HG03457 (cell line): ENCODE measurements around the gene MAFG.
"Not testable (repeated sequence)": the region's sequence is repeated elsewhere in the genome, so short reads cannot be mapped to it uniquely, and the experiment has no call there.

ENCODE experiments used
- ATAC-seq: cut with Tn5 transposase; IDR thresholded peaks from one replicate; pipeline ENCODE4 v1.9.1; 2021; ENCODE audit warnings: moderate number of reproducible peaks; ENCODE audit not compliant: unreplicated experiment

The MAFG gene

DNA sequence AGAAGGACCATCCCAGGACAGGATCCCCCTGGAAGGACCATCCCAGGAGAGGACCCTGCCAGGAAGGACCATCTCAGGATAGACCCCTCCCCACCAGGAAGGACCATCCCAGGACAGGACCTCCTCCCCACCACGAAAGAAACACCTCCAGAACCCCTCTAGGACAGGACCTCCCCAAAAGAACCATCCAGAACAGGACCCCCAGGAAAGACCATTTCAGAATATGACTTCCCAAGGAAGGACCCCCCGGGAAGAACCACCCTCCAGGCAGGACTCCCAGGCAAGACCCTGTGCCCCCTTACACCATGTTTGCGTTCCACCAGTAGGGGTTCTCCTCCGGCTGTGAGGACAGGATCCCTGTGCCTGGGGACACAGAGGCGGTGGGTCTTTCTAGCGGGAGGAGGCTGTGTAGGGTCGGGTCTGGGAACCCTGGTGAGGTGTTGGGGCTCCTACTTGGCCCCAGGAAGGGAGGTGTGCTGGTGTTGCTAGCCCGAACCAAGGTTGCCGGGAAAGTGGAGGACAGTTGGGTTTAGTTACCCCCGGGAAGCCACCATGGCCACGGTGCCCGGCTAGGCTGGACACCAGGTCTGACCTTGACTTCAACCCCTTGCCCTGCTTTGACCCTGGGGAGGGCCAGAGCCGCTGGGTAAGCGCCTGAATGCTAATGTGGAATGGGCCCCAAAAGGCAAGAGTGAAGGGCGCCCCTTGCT lies 31.3 kb upstream of the MAFG start:
- ATAC-seq = no peak

DNA sequence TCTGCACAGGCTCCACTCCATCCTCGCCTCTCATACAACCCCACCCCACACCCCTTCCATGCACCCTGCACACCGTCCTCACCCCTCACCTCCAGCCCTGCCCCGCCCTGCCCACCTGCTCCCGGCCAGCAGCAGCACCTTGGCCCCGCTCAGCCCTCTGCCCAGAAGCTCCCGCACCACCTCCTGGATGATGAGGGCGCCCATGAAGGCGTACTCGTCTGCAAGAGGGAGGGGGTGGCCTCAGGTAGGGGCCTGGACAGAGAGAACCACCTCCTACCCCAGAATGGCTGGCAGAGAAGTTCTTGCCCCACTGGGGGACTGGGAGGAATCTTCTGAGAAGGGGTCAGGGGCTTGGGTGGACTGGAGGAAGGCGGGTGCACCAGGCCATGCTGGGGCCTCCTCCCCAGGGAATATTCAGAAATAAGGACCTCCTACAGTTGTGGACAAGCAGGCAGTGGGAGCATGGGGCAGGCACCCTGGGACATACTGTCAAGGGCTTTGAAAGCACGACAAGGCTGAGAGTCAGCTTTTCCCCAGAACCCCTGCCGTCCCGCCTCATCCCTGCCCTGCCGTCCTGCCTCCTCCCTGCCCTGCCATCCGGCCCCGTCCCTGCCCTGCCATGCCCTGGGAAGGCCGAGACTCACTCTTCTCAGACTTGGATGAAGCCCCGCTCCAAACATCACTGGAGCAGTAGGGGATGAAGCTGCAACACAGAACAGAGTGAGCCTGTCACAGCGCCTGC lies 30.3 kb upstream of the MAFG start:
- ATAC-seq = no peak

DNA sequence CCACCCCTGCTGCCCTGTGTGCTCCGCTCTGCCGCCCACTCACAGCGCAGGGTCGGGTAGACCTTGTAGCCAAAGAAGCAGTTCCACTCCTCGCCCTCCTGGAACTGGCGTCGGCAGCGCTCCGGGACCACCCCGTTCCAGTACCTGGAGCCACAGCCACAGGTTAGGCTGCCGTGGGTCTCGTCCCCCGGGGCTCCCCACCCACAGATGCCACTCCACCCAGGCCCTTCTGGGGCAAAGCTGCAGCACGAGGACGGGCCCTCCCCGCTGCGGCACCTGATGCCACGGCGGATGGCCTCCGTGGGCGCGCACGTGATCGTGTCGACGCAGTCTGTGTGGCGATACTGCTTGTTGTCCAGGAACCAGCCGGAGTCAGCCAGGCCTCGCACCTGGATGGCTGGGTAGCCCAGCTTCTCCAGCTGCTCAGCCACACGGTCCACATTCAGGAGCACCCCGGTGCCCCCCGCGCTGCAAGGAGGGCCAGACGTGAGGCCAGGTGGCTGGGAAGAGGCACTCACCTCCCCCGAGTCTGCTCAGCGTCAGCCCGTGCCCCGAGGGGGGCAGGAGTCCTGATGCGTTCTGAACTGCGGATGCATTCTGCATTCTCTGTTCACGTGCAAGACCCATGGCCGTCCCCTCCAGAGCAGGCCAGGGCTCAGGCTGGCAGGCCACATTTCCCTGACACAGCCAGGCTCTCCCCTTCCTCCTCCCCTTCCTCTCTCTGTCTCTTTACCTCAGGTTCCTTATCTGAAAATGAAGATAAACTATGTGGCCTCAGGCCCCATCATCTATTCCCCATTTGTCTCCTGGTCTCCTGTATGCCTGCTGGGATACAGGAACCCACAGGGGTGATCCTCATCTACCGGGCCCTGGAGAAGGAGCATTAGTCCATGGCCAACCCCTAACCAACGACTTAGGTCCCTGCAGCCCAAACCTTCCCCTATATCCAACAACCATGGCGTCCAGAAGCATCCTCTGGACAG lies 29.4 kb upstream of the MAFG start:
- no peak for ATAC-seq

GRCh38 chr17:81955756-81956544 lies 28.4 kb upstream of the MAFG start:
- ATAC-seq = no peak

DNA sequence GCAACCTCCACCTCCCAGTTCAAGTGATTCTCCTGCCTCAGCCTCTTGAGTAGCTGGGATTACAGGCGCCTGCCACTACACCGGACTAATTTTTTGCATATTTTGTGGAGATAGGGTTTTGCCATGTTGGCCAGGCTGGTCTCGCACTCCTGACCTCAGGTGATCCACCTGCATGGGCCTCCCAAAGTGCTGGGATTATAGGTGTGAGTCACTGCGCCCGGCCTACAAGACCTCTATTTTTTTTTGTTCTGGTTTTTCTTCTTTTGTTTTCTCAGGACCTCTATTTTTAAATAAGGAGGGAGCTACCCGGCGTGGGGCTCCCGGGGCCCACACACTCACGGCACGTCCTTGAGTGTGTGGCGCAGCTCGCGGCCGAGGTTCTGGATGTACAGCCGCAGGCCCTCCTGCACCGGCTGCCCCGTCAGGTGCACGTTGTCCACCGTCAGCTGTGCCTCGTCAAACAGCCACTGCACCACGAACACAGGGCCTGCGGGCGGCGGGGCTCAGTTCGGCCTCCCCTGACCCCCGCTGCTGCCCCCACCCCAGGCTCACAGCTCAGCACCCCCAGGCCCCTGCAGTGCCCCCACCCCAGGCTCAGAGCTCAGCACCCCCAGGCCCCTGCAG lies 27.6 kb upstream of the MAFG start:
- ATAC-seq = no peak

DNA sequence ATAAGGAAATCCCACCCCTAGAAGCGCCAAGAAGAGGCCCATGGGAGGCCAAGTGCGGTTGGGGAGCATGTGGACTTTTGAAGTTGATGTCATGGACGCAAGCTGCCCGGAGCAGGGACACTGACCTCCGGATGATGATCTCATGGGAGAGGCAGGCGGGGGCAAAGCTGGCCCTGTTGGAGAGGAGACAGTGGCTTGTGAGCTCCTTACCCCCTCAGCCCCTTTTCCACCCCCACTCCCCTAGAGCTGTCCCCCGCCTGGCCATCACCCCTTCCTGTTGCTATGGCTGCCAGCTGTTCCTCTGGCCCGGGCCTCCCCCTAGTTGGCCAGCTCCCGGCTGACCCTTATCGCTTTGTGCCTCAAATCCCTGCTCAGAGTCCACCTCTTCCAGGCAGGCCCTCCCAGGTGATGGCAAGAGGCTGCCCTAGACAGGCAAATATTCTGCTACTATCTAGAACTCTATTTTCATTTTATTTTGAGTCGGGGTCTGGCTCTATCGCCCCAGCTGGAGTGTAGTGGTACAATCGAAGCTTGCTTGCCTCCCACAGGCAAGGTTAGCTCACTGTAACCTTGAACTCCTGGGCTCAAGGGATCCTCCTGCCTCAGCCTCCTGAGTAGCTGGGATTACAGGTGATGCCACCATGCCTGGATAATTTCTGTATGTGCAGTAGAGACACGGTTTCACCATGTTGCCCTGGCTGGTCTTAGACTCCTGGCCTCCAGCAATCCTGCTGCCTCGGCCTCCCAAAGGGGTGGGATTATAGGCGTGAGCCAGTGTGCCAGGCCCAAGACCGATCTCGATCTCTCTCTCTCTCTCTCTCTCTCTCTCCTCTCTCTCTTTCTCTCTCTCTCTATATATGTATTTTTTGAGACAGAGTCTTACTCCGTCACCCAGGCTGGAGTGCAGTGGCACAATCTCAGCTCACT lies 26.9 kb upstream of the MAFG start:
- ATAC-seq = no peak

DNA sequence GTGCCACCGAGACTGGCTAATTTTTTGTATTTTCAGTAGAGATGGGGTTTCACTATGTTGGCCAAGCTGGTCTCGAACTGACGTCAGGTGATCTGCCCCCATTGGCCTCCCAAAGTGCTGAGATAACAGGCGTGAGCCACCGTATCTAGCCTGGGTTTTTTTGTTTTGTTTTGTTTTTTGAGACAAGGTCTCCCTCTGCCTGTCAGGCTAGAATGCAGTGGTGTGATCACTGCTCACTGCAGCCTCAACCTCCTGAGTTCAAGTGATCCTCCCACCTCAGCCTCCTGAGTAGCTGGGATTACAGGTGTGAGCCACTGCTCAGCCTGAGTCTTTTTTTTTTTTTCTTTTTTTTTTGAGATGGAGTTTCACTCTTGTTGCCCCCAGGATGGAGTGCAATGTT lies 25.9 kb upstream of the MAFG start:
- ATAC-seq = not testable (repeated sequence)

DNA sequence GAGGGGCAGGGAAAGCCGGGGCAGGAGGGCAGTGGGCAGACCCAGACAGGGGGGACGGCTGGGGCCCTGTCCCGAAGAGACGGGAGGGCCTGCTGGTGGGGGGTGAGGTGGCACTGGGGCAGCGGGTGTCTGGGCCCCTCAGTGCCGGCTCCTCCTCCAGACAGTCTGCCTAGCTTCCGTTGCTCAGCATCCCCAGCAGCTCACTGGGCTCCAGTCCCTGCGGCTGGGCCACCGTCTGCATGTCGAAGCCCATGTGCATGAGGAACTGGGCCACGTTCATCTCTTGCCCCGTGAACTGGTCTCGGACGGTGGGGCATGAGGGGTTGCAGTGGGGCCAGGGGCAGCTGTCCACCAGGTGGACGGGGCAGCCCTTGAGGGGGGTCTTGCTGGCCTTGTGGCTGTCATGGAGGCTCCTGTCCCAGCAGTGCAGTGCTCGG lies 25.3 kb upstream of the MAFG start:
- no peak for ATAC-seq

DNA sequence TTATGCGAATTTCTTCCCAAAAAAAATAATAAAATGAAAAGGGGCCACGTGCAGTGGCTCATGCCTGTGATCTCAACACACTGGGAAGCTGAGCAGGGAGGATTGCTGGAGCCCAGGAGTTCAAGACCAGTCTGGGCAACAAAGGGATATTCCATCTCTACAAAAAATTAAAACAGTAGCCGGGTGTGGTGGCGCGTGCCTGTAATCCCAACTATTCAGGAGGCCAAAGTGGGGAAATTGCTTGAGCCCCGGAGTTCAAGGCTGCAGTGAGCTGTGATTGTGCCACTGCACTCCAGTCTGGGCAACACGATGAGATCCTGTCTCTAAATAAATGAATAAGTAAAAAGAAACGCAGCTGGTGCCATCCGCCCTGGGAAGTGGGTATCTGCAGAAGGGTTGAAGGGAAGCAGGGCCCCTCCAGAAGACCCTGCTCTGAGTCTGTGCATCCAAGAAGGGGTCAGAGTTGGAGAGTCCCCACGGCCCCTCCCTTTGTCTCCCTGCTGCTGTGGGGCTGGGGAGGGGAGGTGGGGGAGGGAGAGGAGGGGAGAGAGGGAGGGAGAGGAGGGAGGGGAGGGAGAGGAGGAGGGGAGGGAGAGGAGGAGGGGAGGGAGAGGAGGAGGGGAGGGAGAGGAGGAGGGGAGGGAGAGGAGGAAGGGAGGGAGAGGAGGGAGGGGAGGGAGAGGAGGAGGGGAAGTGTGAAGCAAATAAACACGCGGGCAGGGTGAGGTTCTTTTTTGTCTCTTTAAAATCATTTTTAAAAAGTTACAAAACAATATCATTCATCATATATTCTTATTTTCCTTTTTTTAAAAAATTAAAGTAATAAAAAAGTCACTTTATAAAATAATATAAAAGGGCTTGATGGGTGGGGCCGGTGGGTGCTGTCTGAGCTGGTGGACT lies 24.5 kb upstream of the MAFG start:
- ATAC-seq = no peak

- ATAC-seq = no peak
These were observed 23.0 kb upstream of the MAFG start for GRCh38 chr17:81950501-81950900.

GRCh38 chr17:81948635-81949378 lies 21.3 kb upstream of the MAFG start:
- no peak for ATAC-seq

GRCh38 chr17:81947189-81947588 lies 19.7 kb upstream of the MAFG start, which contains the start of gene MYADML2:
TSS of gene MYADML2 (minus strand) at chr17:81947233. CDS start at chr17:81941741, 5,492 bp downstream.
- no peak for ATAC-seq

- ATAC-seq = no peak
These were observed 17.3 kb upstream of the MAFG start for GRCh38 chr17:81944858-81945257.

- no peak for ATAC-seq
These were observed 14.6 kb upstream of the MAFG start for GRCh38 chr17:81942167-81942553.

GRCh38 chr17:81941484-81942166 lies 14.1 kb upstream of the MAFG start:
- ATAC-seq = no peak
